ENCODE measurements around the gene STYX.

STYX gene, protein sequence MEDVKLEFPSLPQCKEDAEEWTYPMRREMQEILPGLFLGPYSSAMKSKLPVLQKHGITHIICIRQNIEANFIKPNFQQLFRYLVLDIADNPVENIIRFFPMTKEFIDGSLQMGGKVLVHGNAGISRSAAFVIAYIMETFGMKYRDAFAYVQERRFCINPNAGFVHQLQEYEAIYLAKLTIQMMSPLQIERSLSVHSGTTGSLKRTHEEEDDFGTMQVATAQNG

GRCh38 chr14:52729925-52730708 is at the start of gene STYX:
STYX (plus strand) TSS chr14:52730166; CDS start chr14:52730475, 309 bp downstream.
- DNase-seq = peak; percentile 99

GRCh38 chr14:52683985-52684520 is 45.9 kb upstream of the STYX start:
- DNase-seq = no peak

DNA sequence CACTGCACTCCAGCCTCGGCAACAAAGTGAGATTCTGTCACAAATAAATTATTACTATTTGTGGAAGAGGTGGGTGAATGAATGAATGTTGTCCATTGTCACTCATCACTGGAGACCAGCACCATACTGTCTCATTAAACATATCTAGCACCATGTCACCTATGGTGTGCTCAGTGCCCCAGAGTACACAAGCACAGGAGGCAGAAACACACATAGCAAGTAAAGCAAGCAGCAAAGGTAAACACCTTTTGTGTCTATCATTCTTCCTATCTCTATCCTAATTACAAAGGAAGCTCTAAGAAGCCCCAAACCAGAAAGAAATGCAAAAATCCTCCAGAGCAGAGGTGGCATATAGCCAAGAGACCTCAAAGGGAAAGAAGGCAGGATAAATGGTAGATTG is 43.8 kb upstream of the STYX start:
- DNase-seq = no peak

DNA sequence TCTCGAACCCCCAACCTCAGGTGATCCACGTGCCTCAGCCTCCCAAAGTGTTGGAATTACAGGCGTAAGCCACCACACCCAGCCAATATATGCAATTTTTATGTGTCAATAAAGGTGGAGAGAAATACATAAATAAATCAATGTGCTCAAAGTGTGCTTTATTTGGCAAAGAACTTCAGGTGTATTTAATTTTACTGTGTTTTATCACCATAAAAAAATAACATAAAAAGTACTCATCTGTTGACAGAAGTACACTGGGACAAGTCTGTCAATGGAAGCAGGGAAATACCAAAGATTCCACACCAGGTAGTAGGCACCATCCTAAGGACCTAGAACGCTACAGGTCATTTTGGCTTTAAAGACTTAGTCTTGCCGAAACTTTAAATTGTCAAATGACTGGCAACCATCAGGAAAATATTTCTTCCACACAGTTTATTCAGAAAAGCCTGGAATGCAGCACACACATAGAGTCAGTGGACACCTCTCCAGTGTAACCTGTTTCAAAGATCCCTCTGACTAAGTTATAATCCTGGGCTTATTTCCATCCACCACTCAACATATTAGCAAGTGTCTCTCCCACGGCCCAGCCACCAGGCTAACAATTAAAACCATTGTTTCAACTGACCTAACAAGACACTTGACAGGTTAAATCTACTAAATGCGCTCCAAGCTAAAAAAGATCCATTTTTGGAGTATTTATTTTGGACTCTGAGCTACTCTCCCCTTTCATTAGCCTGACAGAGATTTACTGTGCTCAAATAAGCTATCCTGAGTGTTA is 38.8 kb upstream of the STYX start:
- DNase-seq = no peak

DNA sequence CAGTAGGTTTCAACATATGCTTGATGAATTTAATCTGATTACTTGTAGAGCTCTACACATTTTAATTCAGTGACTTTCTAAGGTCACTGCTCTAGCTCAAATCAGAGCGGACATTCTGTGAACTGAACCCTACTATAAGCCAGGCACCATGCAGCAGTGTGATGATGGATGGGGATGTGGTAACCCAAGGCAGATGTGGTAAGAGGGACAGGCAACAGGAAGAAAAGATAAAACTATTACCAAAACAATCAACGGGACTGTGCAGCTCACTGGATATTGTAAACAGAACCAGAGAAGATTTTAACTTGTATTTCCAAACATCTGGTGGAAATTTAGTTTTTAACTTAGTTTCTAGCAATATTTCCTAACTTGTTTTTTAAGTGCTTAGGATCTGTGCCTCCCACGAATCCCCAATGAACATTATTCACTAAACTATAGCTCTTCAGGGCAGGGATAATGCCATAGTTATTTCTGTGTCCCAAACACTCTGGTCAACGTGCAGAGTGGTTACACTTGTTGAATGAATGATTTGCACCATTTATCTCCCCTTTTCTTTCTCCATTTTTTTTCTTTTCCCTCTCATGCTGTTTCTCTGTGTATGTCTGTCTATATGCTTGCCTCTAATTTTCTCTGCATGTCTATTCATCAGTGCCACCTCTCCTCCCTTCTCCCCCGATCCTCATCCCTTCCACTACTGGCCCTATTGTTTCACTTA is 37.6 kb upstream of the STYX start:
- no peak for DNase-seq

- no peak for DNase-seq
Observed at GRCh38 chr14:52693036-52693435, 36.9 kb upstream of the STYX start.

DNA sequence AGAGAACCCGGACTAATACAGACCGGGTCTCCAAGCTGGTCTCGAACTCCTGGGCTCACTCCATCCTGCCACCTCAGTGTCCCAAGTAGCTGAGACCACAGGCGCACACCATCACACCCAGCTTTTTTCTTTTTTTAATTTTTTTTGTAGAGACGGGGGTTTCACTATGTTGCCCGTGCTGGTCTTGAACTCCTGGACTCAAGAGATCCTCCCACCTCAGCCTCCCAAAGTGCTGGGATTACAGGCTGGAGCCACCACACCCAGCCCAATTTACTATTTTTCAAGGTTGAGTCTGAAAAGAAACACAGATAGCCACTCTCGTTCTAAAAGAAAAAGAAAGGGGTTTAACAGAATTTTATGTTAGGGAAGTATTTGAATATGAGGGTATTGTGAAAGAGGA is 36.4 kb upstream of the STYX start:
- no peak for DNase-seq

- DNase-seq = peak; percentile 85
Observed at GRCh38 chr14:52694761-52695480, 35.0 kb upstream of the STYX start.

GRCh38 chr14:52695481-52696091 is 34.4 kb upstream of the STYX start, which contains the start of gene ERO1A:
ERO1A (minus strand) TSS chr14:52695558; CDS start chr14:52695481, 77 bp downstream.
- peak; percentile 88 for DNase-seq

DNA sequence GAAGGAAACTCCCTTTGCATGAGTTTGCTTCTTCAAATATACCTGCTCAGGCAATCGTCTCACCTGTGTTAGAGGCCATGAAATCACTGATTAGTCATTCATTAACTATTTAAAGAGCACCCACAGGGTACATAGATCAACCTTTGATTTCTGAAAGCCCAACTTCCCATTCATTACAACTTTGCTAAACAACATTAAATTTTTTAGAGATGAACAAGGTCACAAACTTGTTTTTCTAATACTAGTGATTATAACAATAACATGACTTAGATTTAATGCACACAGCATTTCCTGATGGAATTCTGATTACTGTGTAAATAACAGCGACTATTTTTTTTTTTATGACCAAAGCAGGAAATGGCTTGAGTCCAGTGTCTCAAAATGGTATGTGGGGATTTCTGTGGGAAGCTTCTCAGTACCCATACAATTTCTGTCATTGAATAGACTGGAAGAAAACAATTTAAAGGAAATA is 29.2 kb upstream of the STYX start:
- no peak for DNase-seq

DNA sequence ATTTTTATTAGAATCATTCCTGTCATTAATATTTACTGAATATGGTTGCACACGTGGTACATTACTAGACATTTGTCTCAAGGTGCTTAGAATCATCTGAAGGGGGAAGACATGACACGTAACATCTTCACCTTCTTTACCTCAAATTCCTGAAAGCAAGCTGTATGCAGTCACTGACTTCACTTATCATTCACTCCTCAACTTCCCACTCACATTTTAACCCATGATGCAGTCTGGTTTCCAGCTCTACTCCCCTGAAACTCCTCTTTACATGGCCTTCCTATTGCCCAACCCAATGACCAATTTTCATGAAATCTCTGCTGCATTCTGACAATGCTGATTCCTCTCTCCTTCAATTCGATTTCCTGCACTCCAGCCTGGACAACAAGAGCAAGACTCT is 28.7 kb upstream of the STYX start:
- no peak for DNase-seq

DNA sequence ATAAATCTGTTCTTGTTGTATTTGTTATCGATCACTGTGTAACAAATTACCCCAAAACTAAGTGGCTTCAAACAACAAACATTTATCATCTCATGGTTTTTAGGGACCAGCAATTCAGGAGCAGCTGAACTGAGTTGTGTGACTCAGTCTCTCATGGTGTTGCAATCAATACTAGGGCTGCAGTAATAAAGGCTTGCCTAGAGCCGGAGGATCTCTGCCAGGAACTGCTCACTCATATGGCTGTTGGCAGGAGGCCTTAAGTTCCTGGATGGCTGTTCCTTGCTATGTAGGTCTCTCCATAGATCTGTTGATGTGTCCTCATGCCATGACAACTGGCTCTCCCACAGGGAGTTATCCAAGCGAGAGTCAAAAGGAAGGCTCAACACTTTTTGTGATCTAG is 26.7 kb upstream of the STYX start:
- DNase-seq = no peak

GRCh38 chr14:52703664-52704063 is 26.3 kb upstream of the STYX start:
- no peak for DNase-seq

DNA sequence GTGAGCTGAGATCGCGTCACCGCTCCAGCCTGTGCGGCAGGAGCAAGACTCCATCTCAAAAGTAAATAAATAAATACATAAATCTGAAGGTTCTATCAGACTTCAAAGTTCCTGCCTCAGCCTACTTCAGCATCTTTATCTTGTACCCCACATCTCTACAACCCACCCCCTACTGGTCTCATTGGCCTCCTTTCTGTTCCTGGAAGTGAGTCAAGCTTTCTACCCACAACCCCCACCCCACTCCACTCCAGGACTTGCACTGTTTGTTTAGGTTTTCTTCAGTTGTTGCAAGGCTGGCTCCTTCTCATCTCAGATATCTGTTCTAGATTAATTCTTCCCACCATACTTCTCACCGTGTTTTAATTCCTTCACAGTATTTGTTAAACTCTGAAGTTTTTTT is 23.7 kb upstream of the STYX start:
- DNase-seq = peak; percentile 77

DNA sequence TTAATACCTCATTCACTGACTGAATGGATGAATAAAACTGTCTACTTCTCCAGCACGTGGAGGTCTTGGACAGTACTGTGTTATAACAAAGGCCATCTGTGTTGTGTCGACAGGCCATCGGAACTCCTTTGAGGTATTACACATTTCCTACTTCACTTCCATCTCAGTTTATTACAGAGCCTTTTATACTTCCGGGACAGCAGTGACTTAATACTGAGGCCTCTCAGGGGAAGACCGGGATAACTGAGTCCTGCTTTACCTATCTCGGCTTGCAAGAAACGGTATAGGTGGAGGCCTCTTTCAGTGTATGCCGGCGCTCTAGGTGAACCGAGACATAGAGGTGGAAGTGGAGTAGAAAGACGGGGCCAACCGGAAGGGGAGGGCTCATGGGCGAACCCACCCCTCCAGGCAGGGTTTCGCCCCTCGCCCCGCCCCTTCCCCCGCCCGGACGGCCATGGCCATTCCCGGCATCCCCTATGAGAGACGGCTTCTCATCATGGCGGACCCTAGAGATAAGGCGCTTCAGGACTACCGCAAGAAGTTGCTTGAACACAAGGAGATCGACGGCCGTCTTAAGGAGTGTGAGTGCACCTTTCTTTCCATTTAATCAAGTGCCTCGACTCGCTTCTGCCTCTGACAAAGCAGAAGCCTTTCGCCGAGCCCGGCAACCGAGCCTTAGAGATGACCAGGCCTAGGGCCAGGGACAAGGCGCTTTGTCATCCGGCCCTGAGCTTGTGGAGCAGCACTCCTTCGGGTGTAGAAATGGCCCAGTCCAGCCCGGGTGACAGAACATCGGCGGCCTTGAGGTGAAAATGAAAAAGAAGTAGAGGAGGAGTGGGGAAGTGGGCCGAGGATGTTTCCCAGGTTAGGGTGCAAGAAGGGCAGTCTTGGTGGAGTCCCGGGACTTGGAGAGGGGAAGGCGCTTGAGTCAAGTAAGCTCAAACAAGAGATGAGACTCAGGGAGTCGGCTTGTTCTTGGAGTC is 23.0 kb upstream of the STYX start, which contains the start of gene PSMC6:
PSMC6 (plus strand) TSS at position 477 of the 983 bp plus-strand sequence; CDS start at position 497, 20 bp downstream.
- peak; percentile 97 for DNase-seq

DNA sequence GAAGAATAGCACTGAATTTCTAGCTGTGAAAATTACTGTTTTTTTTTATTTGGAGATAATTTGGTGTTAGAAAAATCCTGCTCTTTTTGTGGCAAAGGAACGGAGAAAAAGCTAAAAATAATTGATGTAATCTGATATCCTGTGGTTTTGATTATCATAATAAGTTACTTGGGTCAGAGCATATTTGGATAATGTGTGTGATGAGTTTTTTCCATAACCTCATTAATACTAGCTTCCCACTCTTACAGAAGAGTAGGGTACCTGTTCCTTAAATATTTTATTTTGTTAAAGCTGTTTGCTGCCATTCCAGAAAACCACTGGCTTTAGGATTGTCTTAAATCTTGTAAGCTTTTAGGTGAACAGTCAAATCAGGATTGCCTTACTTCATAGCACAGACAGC is 18.3 kb upstream of the STYX start:
- DNase-seq = no peak

- no peak for DNase-seq
Observed at GRCh38 chr14:52716155-52716554, 13.8 kb upstream of the STYX start.

DNA sequence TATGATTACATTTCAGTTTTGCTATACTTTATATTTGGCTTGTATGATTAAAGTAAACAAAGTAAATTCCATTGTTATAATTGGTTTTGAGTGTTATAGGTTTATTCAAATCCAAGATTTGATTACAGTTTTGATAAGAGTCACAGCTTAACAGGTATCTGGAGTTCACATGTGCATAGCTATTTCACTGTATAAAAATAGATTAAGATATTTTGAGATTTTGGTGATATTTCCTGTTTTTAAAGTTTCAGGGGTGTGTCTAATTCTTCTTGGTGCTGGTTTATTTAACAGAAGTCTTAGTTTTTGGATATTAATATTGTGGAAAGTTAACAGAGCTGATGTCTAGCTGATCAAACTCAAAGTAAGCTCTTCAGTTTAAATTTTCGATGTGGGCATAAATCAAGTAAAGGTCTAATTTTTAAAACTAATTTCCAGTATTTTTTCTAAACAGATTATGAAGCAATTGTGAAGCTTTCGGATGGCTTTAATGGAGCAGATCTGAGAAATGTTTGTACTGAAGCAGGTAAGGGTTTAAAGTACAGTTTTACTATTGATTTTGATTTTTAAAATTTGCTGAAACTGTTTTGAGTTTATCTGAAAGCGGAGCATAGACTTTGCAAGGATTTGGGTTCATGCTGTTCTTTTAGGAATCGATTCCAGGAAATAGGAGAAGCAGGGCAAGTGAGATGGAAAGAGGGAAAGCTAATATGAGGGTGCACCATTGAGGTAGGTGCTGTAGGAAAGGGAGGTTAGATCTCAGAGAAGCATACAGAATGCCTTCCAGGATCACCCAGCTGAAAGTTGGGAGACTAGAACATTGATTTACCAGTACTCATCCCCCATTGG is 6.2 kb upstream of the STYX start:
- DNase-seq = no peak

DNA sequence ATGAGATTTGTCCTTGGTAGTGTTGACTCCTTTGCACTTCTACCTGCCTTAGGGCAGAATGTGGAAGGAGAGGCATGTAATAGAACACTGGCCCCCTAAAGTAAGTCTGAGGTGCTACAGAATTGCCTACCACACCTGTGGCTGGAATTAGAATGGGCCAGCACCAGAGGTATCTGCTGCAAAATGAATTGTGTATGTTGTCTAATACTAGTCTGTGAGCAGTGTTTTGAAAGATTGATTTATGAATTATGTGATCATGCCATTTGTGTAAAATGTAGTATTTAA is 5.7 kb upstream of the STYX start:
- DNase-seq = no peak
